ENCODE results near the gene DAD1.
A peak's percentile ranks its signal among the peaks of the same experiment; 100 is the strongest.

DAD1 gene

DNA sequence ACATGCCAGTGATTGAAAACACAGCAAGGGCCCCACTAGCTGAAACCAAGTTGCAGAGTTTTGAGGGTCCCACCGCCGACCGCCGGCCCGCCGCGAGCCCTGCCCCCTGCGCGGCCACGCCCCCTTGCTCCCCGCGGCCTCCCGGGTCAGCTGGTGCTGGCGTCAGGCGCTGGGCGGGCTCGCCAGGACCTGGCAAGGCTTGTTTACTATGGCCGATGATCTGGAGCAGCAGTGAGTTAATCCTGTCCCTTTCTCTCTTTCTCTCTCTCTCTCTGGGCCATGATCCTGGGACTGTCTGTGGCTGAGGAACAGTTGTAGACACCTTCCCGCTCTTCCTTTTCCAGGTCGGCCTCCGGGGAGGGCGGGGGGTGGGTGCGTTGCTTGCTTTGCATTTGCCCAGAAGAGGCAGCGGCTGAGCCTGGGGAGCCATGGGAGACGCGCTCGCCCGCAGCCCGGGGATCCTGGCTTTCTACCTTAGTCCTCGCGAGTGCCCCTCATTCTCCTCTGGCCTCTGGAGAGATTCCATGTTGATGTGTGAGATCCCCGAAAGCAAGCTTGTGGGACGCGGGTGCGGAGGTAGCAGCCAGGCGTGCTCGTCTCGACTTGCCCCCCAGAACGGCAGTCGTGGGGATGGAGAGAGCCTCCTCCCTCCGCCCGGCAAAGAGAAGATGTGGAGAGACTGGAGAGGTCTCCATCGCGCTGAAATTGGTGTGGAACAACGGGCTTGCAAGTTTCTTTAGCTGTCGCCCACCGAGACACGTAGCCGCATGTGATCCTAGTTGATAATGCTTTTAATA is 9.3 kb upstream of the DAD1 start, which contains the start of gene ABHD4:
Gene ABHD4, plus strand, starts transcription at position 202 of the 797 bp plus-strand sequence. Its CDS starts 7 bp downstream, at position 209.
- Histone ChIP-seq H3K79me1 (ENCODE audit: low read length) (peaks cover 7% of the 10 kb centered on the region), H4K5ac (ENCODE audit: low read length) (no peak within 1 kb of the TSS), H2BK5ac (ENCODE audit: low read length) (peak within 1 kb of the TSS; percentile 56), H2AK5ac (ENCODE audit: low read length) (no peak within 1 kb of the TSS), H3K4me2 (ENCODE audit: low read length) (peak within 1 kb of the TSS; percentile 79), H2BK120ac (ENCODE audit: low read depth, low read length) (peak within 1 kb of the TSS; percentile 34), H3K27me3 (ENCODE audit: insufficient read depth, low read length, poor library complexity) (no peaks in the 10 kb centered on the region), H3K4ac (ENCODE audit: low read depth, low read length) (no peak within 1 kb of the TSS), H4K8ac (ENCODE audit: low read depth, low read length) (no peak within 1 kb of the TSS), H3K18ac (ENCODE audit: low read length) (peak within 1 kb of the TSS; percentile 55), H2BK15ac (replicated peaks; ENCODE audit: low read depth) (no peak within 1 kb of the TSS), H3K79me2 (ENCODE audit: control insufficient read depth, insufficient read depth, low read length) (peaks cover 9% of the 10 kb centered on the region), H3K27ac (ENCODE audit: low read depth, low read length) (peak within 1 kb of the TSS; percentile 22), H3K23ac (ENCODE audit: low read length) (no peak within 1 kb of the TSS), H3K56ac (ENCODE audit: low read length) (peak within 1 kb of the TSS; percentile 91), H3K4me3 (ENCODE audit: low read length) (peak within 1 kb of the TSS; percentile 91), H3K4me1 (ENCODE audit: control insufficient read depth, low read depth, low read length) (peaks cover 13% of the 10 kb centered on the region), H3K9ac (ENCODE audit: low read length) (peak within 1 kb of the TSS; percentile 86), H3K36me3 (ENCODE audit: control insufficient read depth, insufficient read depth, low read length) (peaks cover 10% of the 10 kb centered on the region)
- WGBS (ENCODE audit: extremely low coverage, insufficient coverage, low lambda C conversion rate): no CpG with 5 or more reads among the region's 49 CpGs
- DNase-seq: peak; percentile 83

DNA sequence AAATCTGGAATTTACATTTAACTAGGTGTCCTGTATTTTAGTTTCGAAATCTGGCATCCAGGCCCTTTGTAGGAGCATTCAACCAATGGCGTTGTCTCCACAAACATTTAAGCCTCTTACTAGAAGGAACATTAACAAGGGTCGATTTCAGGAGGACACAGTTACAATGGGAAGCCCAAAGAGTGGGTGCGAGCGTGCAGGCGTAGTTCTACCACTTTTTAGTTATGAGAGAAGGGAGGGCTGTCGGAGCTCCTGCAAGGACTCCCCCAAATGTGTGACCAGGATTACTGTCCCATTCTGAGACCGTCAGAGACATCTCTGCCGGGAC is 8.7 kb upstream of the DAD1 start:
- no peaks in the 10 kb centered on the region for H3K27me3 ChIP-seq (ENCODE audit: insufficient read depth, low read length, poor library complexity)
- no peak overlapping the region for H2BK15ac ChIP-seq (replicated peaks; ENCODE audit: low read depth)
- no peak overlapping the region for H3K27ac ChIP-seq (ENCODE audit: low read depth, low read length)
- peak overlapping the region; percentile 56 for H2BK5ac ChIP-seq (ENCODE audit: low read length)
- WGBS (ENCODE audit: extremely low coverage, insufficient coverage, low lambda C conversion rate): no CpG with 5 or more reads among the region's 9 CpGs
- H4K8ac ChIP-seq (ENCODE audit: low read depth, low read length): no peak overlapping the region
- no peak overlapping the region for H2AK5ac ChIP-seq (ENCODE audit: low read length)
- H3K79me2 ChIP-seq (ENCODE audit: control insufficient read depth, insufficient read depth, low read length): peaks cover 9% of the 10 kb centered on the region
- peaks cover 8% of the 10 kb centered on the region for H3K36me3 ChIP-seq (ENCODE audit: control insufficient read depth, insufficient read depth, low read length)
- H3K4me2 ChIP-seq (ENCODE audit: low read length): peak overlapping the region; percentile 79
- no peak overlapping the region for H3K4ac ChIP-seq (ENCODE audit: low read depth, low read length)
- H3K79me1 ChIP-seq (ENCODE audit: low read length): peaks cover 7% of the 10 kb centered on the region
- DNase-seq: no peak
- peaks cover 15% of the 10 kb centered on the region for H3K4me1 ChIP-seq (ENCODE audit: control insufficient read depth, low read depth, low read length)
- H3K9ac ChIP-seq (ENCODE audit: low read length): peak overlapping the region; percentile 74
- no peak overlapping the region for H4K5ac ChIP-seq (ENCODE audit: low read length)
- H2BK120ac ChIP-seq (ENCODE audit: low read depth, low read length): no peak overlapping the region
- H3K4me3 ChIP-seq (ENCODE audit: low read length): peak overlapping the region; percentile 24
- H3K23ac ChIP-seq (ENCODE audit: low read length): no peak overlapping the region
- peak overlapping the region; percentile 81 for H3K56ac ChIP-seq (ENCODE audit: low read length)
- H3K18ac ChIP-seq (ENCODE audit: low read length): no peak overlapping the region

DNA sequence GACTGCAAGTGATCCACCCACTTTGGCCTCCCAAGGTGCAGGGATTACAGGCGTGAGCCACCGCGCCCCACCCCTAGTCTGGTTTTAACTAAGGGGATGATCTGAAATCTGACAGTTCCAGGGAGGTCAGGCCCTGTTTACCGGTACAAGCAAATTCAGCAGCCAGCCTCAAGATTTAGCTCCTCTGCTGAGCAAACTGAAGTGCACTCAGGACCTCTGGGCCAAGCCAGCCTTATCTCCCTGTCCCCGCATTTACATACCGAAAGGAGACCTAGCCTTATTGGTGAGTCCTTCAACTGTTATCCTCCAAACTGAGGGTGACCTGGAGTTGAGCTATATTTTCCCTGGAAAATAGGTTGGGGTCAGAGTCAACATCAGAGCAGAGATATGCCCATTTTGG is 8.2 kb upstream of the DAD1 start:
- H3K4me2 ChIP-seq (ENCODE audit: low read length): no peak overlapping the region
- no CpG with 5 or more reads among the region's 6 CpGs for WGBS (ENCODE audit: extremely low coverage, insufficient coverage, low lambda C conversion rate)
- no peak overlapping the region for H2BK120ac ChIP-seq (ENCODE audit: low read depth, low read length)
- H3K4me3 ChIP-seq (ENCODE audit: low read length): no peak overlapping the region
- H3K36me3 ChIP-seq (ENCODE audit: control insufficient read depth, insufficient read depth, low read length): peaks cover 6% of the 10 kb centered on the region
- peaks cover 7% of the 10 kb centered on the region for H3K79me1 ChIP-seq (ENCODE audit: low read length)
- no peak overlapping the region for H4K5ac ChIP-seq (ENCODE audit: low read length)
- no peaks in the 10 kb centered on the region for H3K27me3 ChIP-seq (ENCODE audit: insufficient read depth, low read length, poor library complexity)
- H3K79me2 ChIP-seq (ENCODE audit: control insufficient read depth, insufficient read depth, low read length): peaks cover 9% of the 10 kb centered on the region
- peak overlapping the region; percentile 1 for H3K9ac ChIP-seq (ENCODE audit: low read length)
- H3K56ac ChIP-seq (ENCODE audit: low read length): peak overlapping the region; percentile 72
- no peak overlapping the region for H4K8ac ChIP-seq (ENCODE audit: low read depth, low read length)
- H3K27ac ChIP-seq (ENCODE audit: low read depth, low read length): no peak overlapping the region
- H2BK15ac ChIP-seq (replicated peaks; ENCODE audit: low read depth): no peak overlapping the region
- peak; percentile 65 for DNase-seq
- no peak overlapping the region for H2BK5ac ChIP-seq (ENCODE audit: low read length)
- no peak overlapping the region for H2AK5ac ChIP-seq (ENCODE audit: low read length)
- no peak overlapping the region for H3K4ac ChIP-seq (ENCODE audit: low read depth, low read length)
- H3K18ac ChIP-seq (ENCODE audit: low read length): no peak overlapping the region
- H3K23ac ChIP-seq (ENCODE audit: low read length): no peak overlapping the region
- H3K4me1 ChIP-seq (ENCODE audit: control insufficient read depth, low read depth, low read length): peaks cover 18% of the 10 kb centered on the region

DNA sequence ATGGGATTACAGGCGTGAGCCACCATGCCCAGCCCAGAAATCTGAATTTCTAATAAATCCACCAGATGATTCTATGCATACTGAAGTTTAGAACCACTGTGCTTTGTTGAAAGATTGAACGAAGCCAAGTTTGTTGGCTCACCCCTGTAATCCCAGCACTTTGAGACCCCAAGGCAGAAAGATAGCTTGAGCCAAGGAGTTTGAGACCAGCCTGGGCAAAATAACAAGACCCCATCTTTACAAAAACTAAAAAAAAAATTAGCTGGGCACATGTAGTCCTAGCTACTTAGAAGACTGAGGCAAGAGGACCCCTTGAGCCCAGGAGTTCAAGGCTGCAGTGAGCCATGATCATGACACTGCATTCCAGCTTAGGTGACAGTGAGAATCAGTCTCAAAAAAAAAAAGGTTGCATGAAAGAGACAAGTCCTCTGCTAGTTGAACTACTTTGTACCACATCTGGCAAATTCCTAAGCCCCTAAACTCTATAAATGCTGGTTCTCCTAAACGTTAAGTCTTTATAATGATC is 7.4 kb upstream of the DAD1 start:
- Histone ChIP-seq H2BK15ac (replicated peaks; ENCODE audit: low read depth) (no peak overlapping the region), H3K79me2 (ENCODE audit: control insufficient read depth, insufficient read depth, low read length) (peaks cover 9% of the 10 kb centered on the region), H2AK5ac (ENCODE audit: low read length) (no peak overlapping the region), H3K4me1 (ENCODE audit: control insufficient read depth, low read depth, low read length) (peaks cover 19% of the 10 kb centered on the region), H3K27me3 (ENCODE audit: insufficient read depth, low read length, poor library complexity) (no peaks in the 10 kb centered on the region), H3K79me1 (ENCODE audit: low read length) (peaks cover 7% of the 10 kb centered on the region), H3K36me3 (ENCODE audit: control insufficient read depth, insufficient read depth, low read length) (no peaks in the 10 kb centered on the region), H4K5ac (ENCODE audit: low read length) (no peak overlapping the region), H3K23ac (ENCODE audit: low read length) (no peak overlapping the region), H2BK5ac (ENCODE audit: low read length) (no peak overlapping the region), H3K4ac (ENCODE audit: low read depth, low read length) (no peak overlapping the region), H3K56ac (ENCODE audit: low read length) (no peak overlapping the region), H3K18ac (ENCODE audit: low read length) (peak overlapping the region; percentile 51), H3K4me3 (ENCODE audit: low read length) (no peak overlapping the region), H4K8ac (ENCODE audit: low read depth, low read length) (no peak overlapping the region), H2BK120ac (ENCODE audit: low read depth, low read length) (no peak overlapping the region), H3K4me2 (ENCODE audit: low read length) (no peak overlapping the region), H3K27ac (ENCODE audit: low read depth, low read length) (no peak overlapping the region), H3K9ac (ENCODE audit: low read length) (no peak overlapping the region)
- no peak for DNase-seq
- no CpG with 5 or more reads among the region's 3 CpGs for WGBS (ENCODE audit: extremely low coverage, insufficient coverage, low lambda C conversion rate)

DNA sequence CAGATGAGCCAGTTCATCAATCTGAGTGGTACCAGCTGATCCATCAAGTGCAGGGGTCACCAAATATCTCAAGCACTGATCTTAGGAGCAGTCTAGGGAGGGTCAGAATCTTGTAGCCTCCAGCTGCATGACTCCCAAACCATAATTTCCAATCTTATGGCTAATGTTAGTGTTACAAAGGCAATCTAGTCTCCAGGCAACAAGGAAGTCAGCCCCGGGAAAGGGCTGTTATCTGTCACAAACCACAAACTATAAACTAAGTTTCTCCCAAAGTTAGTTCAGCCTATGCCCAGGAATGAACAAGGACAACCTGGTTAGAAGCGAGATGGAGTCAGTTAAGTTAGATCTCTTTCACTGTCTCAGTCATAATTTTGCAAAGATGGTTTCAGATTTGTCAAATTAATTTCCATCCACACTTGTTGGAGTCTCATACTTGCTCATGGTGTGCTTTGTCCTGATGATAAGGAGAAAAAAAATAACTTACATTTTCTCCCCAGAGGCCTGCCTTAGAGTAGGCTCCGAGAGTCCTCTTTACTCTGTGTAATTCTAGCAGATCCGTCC is 5.2 kb upstream of the DAD1 start:
- Histone ChIP-seq H3K18ac (ENCODE audit: low read length) (peak overlapping the region; percentile 4), H3K4me3 (ENCODE audit: low read length) (no peak overlapping the region), H3K27ac (ENCODE audit: low read depth, low read length) (peak overlapping the region; percentile 13), H3K79me2 (ENCODE audit: control insufficient read depth, insufficient read depth, low read length) (peaks cover 1% of the 10 kb centered on the region), H3K27me3 (ENCODE audit: insufficient read depth, low read length, poor library complexity) (no peaks in the 10 kb centered on the region), H3K4ac (ENCODE audit: low read depth, low read length) (peak overlapping the region; percentile 6), H3K79me1 (ENCODE audit: low read length) (peaks cover 1% of the 10 kb centered on the region), H3K56ac (ENCODE audit: low read length) (peak overlapping the region; percentile 36), H2AK5ac (ENCODE audit: low read length) (no peak overlapping the region), H2BK15ac (replicated peaks; ENCODE audit: low read depth) (no peak overlapping the region), H3K4me1 (ENCODE audit: control insufficient read depth, low read depth, low read length) (peaks cover 17% of the 10 kb centered on the region), H3K4me2 (ENCODE audit: low read length) (no peak overlapping the region), H2BK120ac (ENCODE audit: low read depth, low read length) (no peak overlapping the region), H4K5ac (ENCODE audit: low read length) (no peak overlapping the region), H3K23ac (ENCODE audit: low read length) (no peak overlapping the region), H3K36me3 (ENCODE audit: control insufficient read depth, insufficient read depth, low read length) (no peaks in the 10 kb centered on the region), H4K8ac (ENCODE audit: low read depth, low read length) (no peak overlapping the region), H3K9ac (ENCODE audit: low read length) (no peak overlapping the region), H2BK5ac (ENCODE audit: low read length) (peak overlapping the region; percentile 2)
- no peak for DNase-seq
- no CpG with 5 or more reads among the region's 4 CpGs for WGBS (ENCODE audit: extremely low coverage, insufficient coverage, low lambda C conversion rate)
